Fibroblast of the aortic adventitia (primary cell): ENCODE data around the gene CTNNA2. TPM values are rescaled to one million over a fixed set of nuclear protein-coding genes. Genes with fewer than 3 reads are reported as not detected.

ENCODE experiments used
- DNase-seq: peaks from one replicate; pipeline ENCODE4 v3.0.0-alpha.2; 2010; ENCODE audit warnings: low read depth
- H3K4me3 ChIP-seq: 2 replicates; pipeline ENCODE4 v1.5.1; 2011; ENCODE audit warnings: low read depth, mild to moderate bottlenecking, control low read depth, low read length, moderate library complexity
- CTCF ChIP-seq: IDR thresholded peaks from 2 replicates; pipeline ENCODE4 v1.5.1; 2011; ENCODE audit warnings: mild to moderate bottlenecking, low read length, control low read depth, inconsistent platforms; ENCODE audit not compliant: insufficient read depth
- total RNA-seq: library from RNA; depleted of rRNA; stranded (reverse); fragments of >200 nt; gene quantifications from 2 replicates; pipeline ENCODE4 v1.2.3, GENCODE V29; 2012; ENCODE audit warnings: low replicate concordance

Gene CTNNA2
- total RNA-seq, 1 donor = 0.36 TPM

GRCh38 chr2:80568011-80568410 lies 1055.2 kb downstream of the CTNNA2 start:
- no peak for TF ChIP-seq CTCF
- no peak for DNase-seq
- H3K4me3 ChIP-seq = no peak overlapping the region

- TF ChIP-seq CTCF = no peak
- DNase-seq = no peak
- H3K4me3 ChIP-seq = no peak overlapping the region
Measured at GRCh38 chr2:80573167-80573566, 1060.3 kb downstream of the CTNNA2 start.

- no peak for TF ChIP-seq CTCF
- H3K4me3 ChIP-seq = no peak overlapping the region
- no peak for DNase-seq
Measured at GRCh38 chr2:80573950-80574349, 1061.1 kb downstream of the CTNNA2 start.

GRCh38 chr2:80579756-80580155 lies 1066.9 kb downstream of the CTNNA2 start:
- no peak for TF ChIP-seq CTCF
- DNase-seq = no peak
- no peak overlapping the region for H3K4me3 ChIP-seq

GRCh38 chr2:80591233-80591632 lies 1078.4 kb downstream of the CTNNA2 start:
- DNase-seq = no peak
- H3K4me3 ChIP-seq = no peak overlapping the region
- no peak for TF ChIP-seq CTCF

- no peak for TF ChIP-seq CTCF
- DNase-seq = no peak
- no peak overlapping the region for H3K4me3 ChIP-seq
Measured at GRCh38 chr2:80592106-80592505, 1079.3 kb downstream of the CTNNA2 start.

GRCh38 chr2:80610108-80610507 lies 1097.3 kb downstream of the CTNNA2 start:
- no peak for DNase-seq
- H3K4me3 ChIP-seq = no peak overlapping the region
- no peak for TF ChIP-seq CTCF
